Fibroblast of skin of scalp (primary cell): ENCODE results near the gene C16orf87.
"Not testable (repeated sequence)": the region's sequence is repeated elsewhere in the genome, so short reads cannot be mapped to it uniquely, and the experiment has no call there.

ENCODE experiments used
- DNase-seq: peaks from one replicate; pipeline ENCODE4 v3.0.0-alpha.2; 2013

The C16orf87 gene

DNA sequence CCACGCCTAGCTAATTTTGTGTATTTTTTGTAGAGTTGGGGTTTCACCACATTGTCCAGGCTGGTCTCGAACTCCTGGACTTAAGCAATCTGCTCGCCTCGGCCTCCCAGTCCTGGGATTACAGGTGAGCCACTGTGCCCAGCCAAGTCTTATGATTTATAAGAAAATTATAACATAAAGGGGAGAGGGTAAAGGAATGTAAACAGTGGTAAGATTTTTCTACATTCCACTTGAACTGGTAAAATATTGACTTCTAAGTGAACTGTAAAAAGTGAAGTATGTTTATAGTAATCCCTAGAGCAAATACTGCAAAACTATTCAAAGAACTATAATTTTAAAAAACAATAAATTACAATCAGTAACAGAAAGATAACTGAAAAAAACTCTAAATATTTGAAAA is 33.5 kb downstream of the C16orf87 start:
- no peak for DNase-seq

DNA sequence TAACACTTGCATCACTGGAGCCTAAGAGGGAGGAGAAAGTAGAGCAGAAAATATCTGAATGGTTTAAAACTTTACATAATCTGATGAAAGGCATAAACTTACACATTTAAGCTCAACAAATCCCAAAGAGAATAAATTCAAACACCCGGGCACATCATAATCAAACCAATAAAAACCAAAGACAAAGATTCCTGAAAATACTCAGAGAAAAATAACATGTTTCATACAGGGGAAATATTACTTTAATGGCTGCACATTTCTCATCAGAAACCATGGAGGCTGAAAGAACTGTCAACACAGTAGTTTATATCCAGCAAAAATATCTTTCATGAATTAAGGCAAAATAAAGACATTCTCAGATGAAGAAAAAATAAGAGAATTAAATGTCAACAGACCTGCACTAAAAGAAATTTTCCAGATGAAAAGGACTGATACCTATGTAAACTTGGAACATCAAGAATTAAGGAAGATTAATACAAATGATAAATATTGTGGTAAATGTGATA is 34.2 kb downstream of the C16orf87 start:
- no peak for DNase-seq

DNA sequence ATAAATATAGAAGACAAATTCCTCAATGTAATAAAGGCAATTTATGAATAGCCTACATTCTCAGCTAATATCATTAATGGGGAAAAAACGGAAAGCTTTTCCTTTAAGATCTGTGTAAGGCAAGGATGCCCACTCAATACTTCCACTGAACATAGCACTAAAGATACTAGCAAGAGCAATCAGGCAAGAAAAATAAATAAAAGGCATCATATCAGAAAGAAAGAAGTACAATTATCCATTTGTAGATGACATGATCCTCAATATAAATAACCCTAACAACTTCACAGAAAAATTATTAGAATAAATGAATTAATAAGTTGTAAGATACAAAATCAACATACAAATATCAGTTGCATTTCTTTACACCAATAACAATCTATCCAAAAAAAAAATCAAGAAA is 37.1 kb downstream of the C16orf87 start:
- DNase-seq = no peak

DNA sequence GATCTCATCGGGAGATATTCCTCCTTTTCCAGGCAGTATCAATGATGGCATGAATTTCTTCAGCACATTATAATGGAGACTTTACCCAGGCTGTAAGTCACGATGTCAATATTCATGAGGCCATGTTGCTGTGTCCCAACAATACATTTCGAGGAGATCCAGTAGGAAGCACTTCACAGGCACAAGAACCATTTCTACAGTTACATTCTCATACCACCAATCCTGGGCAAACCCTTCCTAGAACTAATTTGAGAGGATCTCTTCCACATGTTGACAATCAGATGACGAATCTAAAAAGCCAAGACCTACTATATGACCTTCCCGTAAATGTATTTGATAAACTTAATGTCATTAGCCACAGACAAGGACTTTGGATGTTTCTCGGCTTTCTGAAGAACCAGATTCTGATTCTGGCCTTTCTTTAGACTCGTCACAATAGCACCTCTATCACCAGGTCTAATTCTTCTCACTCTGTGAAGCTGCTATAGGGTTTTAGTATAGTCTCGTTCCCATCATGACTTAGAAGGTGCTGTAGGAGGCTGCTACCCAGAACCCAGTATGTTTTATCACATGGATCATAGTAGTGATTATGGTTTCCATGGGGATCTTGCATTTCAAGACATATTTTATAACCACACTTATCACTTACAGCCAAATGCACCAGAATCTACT is 40.2 kb downstream of the C16orf87 start:
- DNase-seq = no peak

DNA sequence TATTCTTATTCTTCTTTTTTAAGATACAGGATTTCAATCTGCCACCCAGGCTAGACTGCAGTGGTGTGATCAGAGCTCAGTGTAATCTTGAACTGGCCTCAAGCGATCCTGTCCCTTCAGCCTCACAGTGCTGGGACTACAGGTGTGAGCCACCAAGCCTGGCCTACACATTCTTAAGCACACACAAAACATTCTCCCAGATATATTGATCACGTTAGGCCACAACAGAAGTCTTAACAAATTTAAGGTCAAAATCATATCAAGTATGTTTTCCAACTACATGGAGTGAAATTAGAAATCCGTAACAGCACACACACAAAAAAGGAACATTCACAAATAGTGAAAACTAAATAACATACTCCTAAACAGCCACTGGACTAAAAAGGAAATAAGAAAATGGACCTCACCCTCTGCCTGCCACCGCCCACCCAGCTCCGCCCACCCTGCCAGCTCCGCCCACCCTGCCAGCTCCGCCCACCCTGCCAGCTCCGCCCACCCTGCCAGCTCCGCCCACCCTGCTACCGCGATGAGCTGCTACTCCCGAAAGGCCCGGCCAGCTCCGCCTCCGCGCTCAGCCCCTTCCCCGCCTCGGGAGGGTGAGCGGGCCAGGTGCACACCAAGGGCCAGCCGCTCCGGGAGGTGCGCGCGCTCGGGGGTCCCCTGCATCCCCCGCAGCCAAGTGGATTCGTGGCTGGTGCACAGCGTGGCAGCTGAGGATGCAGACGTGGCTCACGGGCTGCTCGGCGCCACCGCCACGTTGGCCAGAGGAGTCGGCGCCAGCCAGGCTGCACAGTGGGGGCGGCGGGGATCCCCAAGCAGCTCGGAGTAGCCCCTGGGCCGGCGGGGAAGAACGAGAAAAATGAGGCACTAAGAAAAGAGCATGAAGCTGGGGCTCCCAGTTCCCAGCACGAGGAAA is 41.2 kb downstream of the C16orf87 start:
- peak; percentile 49 for DNase-seq

DNA sequence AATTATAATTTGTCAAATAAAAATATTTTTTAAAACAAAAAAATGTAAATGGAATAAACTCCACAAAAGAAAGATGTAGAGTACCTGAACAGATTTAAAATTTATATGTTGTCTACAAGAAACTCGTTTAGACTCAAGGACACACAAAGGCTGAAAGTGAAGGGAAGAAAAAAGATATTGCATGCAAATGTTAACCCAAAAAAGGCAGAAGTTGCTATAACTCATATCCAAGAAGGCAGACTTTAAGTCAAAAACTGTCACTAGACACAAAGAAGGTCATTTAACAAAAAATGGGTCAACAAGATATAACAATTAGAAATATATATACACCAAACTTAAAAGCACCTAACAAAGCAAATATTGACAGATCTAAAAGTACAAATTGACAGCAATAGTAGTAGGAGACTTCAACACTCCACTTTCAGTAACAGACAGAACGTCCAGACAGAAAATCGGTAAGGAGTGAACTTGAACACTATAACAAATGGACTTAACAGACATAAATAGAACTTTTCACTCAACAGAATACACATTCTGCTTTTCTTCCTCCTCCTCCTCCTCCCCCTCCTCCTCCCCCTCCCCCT is 42.0 kb downstream of the C16orf87 start:
- no peak for DNase-seq

DNA sequence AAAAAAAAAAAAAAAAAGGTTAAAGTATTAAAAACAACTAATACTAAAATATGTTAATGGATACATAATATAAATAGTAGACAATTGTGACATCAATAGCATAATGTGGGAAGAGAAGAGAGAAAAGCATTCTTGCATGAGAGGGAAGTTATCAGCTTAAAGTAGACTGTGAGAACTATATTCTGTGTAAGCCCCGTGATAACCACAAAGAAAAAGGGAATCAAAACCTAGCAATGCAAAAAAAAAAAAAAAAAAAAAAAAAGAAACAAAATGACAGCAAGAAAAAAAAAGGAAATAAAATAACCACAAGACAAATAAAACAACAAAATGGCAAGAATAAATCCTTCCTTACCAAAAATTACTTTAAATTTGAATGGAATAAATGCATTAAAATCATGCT is 43.1 kb downstream of the C16orf87 start:
- no peak for DNase-seq

DNA sequence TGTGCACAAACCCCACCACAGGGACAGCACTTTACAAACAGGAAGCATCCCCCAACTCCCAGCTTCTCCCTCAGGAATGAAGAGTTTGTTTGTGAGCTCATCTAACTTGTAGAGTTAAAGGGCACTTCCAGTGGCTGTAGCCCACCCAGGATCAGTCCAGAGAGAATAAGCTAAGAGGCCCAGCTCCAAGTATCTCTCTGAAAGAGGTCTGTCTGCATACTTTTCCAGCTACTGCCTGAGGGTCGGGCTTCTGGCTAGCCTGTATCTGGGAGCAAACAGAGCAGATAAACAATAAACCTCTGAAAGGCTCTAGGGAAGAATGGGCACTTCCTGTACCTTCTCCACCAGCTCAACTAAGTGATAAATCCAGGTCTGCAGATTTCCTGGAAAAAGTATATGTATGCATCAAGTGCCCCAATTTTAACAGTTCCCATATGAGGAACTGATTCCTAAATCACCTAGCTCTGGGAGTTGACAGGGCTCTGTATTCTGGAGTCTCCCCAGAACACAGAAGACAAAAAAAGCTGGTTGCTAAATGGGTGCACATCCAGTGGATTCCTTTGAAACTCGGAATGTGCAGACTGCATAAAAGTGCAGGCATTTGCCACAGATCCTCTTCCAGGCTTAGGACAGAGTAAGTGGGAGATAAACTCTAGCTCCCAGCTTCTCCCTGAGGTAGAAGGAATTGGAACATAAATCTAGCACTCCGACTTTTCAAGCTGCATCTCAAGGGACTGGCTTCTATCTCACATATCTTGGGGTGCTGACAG is 45.7 kb downstream of the C16orf87 start:
- no peak for DNase-seq

DNA sequence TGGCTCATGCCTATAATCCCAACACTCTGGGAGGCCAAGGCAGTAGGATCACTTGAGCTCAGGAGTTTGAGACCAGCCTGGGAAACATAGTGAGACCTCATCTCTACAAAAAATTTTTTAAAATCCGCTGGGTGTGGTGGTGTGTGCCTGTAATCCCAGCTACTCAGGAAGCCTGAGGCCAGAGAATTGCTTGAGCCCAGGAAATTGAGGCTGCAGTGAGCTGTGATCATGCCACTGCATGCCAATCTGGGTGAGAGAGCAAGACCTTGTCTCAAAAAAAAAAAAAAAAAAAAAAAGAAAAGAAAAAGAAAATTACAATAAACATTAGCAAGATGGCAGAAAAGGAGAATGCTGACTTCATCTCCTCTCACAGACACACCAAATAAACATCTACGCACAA is 46.4 kb downstream of the C16orf87 start:
- not testable (repeated sequence) for DNase-seq

DNA sequence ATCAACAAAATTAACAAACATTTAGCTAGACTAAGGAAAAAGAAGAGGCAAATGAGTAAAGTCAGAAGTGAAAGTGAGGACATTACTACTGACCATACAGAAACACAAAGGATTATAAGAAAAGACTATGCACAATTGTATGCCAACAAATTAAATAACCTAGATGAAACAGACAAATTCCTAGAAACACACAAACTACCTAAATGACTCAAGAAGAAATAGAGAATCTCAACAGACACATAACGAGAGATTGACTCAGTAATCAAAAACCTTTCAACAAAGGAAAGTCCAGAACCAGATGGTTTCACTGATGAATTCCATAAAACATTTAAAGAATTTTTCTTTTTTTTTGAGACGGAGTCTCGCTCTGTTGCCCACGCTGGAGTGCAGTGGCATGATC is 47.2 kb downstream of the C16orf87 start:
- peak; percentile 9 for DNase-seq

DNA sequence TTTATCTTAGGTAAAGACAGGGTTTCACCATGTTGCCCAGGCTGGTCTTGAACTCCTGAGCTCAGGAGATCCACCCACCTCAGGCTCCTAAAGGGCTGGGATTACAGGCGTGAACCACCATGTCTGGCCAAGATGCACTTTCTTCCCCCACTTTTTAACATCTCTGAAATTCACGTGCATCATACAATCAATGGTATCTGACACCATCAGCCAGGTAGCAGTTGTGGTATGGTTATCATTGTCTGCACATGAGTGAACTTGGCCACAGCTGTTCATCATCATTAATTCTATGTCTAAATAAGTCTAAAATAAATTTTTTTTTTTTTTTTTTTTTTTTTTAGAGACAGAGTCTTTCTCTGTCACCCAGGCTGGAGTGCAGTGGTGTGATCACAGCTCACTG is 48.7 kb downstream of the C16orf87 start:
- no peak for DNase-seq

DNA sequence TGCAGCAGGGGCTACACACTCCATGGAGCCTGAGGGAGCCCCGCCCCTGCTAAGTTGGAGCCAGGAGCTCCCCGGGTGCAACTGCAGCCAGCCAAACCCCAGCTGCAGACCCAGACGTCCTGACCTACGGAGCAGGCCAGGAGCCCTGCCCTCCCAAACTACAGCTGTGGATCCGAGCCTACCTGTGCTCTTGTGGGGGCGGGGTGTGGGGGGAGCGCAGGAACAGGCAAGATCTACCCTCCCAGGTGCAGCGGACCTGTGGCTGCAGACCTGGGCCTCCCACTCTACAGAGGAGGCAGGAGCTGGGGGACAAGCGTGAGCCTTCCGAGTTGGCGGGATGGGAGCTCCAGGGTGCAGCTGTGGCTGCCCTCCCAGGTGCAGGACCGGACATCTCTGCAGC is 53.2 kb downstream of the C16orf87 start:
- DNase-seq = no peak

DNA sequence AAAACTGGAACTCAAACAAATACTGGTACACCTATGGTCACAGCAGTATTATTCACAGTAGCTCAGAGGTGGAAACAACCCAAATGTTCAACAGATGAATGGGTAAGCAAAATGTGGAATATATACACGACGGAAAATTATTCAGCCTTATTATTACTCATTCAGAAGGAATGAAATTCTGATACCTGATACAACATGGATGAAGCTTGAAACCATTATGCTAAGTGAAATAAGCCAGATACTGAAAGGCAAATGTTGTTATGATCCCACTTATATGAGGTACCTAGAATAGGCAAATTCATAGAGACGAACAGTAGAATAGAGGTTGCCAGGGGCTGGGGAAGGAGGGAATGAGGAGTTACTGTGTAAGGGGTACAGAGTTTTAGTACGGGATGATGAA is 55.8 kb downstream of the C16orf87 start:
- no peak for DNase-seq

DNA sequence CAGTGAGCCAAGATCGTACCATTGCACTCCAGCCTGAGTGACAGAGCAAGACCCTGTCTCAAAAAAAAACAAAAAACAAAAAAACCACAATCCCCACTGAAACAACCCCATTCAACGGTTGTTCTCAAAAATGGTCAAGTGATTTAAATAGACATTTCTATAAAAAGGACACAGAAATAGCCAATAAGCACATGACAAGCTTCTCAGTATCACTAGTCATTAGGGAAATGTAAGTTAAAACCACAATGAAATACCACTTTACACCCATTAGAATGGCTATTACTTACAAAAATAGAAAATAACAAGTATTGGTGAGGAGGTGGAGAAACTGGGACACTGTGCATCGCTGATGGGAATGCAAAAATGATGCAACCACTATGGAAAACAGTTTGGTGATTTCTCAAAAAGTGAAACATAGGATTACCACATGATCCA is 56.2 kb downstream of the C16orf87 start:
- no peak for DNase-seq

DNA sequence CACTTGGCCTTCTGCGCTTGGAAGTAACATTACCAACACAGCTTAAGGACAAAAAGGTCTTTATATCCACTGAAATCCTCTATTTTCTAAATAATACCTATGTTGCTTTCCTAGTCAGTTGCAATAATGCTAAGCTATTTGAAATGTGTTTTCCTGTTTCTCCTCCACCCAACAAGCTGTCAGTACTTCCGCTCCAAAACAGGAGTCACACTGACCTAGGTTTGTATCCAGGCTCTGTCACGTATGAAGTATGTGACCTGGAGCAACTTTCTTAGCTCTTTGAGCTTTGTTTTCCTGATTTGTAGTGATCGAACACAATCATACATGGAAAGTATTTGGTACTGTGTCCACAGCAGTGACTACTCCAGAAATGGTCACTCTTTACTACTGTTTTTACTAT is 58.5 kb downstream of the C16orf87 start:
- DNase-seq = no peak

DNA sequence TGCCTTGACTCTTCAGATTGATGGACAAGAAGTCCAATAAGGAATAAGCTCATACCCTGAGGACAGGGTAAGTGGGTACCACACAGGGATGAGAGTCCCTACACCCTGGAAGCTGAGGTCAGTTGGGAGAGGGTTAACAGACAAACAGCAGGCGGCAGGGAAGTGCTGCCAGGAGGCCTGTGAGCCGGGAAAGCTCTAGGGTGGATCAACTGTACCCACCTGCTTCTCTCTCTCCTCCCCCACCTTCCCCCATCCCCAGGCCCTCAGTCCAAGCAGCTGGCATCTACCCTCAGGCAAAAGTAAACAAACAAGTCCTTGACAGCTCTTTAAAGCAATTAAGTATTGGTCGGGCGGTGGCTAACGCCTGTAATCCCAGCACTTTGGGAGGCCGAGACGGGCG is 62.2 kb downstream of the C16orf87 start:
- no peak for DNase-seq

DNA sequence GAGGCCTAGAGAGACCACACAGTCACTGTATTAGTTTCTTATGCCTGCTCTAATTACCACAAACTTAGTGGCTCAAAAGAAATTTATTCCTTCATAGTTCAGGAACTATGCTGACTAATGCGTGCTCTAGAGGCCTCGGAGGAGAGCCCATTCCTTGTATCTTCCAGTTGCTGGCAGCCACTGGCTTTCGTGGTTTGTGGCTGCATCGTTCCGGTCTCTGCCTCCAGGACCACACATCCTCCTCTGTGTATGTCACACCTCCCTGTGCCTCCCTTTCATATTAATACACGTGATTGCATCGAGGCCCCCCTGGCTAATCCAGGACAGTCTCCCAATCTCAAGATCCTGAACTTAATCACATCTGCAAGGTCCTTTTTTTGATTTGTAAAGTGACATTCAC is 65.9 kb downstream of the C16orf87 start:
- DNase-seq = peak; percentile 71

DNA sequence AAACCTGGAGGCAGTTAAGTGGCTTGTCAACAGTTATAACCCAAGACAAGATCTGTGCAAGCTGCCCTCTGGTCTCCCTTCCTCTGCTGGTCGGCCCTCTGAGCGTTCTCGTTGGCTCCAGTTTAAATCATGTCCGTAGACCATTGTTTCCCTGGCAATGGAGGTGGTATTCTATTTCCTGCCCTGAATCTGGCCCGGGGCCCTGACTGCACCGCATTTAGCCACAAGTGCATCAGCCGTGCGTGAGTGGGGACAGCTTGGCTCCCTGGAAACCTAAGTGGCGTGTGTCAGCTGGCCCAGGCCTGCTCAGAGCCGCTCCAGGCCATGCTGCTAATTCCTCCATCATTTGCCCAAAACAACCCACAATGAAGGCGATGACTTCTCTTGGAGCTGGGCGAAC is 67.8 kb downstream of the C16orf87 start:
- DNase-seq = no peak

DNA sequence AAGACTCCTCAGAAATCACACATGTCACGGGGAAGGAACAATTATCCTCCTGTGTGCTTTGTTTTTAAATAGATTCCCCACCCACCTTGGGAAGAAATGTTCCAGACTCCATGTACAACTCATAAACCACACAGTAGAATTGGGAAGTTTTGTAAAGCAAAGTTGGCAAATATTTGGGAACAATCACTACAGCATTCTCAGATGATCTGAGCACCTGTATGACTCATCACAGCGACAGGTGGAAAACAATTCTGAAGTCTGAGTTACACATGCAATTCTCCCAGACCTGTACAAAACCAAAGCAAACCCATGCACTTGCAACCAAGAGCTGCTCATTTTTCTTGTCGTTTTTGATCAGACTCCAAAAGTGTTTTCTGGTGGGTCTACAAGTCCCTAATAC is 68.4 kb downstream of the C16orf87 start:
- no peak for DNase-seq

DNA sequence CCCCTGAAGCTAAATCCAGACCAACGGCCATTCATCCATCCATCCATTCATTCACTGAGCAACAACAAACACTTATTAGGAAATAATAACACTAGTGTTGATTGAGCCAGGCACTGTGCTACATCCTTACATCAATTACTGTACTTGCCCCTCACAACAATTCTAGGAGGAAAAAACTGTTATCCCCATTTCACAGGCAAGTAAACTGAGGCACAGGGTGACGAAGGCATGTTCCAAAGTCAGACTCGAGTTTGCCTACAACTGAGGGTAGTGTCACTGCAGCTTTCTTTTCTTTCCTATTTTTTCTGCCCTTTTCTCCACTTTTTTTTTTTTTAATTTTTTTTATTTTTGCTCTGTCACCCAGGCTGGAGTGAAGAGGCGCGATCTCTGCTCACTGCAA is 71.7 kb downstream of the C16orf87 start:
- no peak for DNase-seq

DNA sequence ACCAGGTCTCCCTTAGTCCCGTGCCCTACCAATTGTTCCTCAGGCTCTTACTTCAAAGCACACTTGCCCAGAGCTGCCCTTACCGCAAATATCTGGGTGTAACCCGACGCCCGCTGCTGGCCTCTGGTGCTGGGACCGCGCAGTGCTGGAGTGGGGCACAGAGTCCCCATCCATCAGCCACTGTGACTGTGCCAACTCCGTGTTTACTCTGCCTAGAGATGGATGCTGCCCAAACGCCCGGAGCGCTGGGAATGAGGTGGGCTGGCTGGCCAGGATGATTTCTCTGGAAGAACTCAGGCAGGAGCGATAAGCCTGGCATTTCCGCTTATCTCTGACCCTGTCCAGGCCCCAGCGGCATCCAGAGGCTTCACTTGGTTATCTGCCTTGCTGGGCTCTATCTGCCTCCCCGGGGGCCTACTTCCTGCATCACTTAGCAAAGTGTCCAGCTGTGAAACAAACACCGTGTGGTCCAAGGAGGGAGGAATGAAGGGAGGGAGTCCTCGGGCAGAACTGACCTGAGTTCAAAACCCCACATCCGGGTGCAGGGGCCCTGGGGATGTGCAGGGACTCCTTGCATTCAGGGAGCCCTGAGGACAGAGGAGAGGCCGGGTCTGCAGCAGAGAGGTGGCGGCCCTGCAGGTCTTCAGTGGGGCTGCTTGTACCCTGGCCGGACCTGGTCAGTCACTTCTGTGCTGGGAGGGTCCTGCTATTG is 73.5 kb downstream of the C16orf87 start:
- DNase-seq = no peak

DNA sequence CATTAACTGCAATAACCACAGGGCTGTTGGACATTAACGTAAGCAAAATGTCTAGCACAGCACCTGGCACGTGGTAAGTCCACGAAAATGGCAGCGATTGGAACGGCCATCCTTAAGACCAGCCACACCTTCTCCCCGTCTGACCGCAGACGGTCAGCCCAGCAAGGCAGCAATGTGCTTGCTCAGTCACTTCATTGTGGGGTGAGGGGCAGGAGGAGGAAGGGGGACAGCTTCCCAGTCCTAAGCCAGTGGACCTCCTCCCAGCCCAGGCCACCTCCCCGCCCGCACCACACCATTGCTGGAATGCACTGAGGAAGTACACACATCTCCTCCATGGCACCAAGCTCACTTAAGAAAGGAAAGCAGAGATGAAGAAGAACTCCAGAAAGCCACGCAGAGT is 74.2 kb downstream of the C16orf87 start:
- no peak for DNase-seq
